ENCODE results near the gene USP5.
"Not testable (repeated sequence)": the region's sequence is repeated elsewhere in the genome, so short reads cannot be mapped to it uniquely, and the experiment has no call there.

Gene USP5

DNA sequence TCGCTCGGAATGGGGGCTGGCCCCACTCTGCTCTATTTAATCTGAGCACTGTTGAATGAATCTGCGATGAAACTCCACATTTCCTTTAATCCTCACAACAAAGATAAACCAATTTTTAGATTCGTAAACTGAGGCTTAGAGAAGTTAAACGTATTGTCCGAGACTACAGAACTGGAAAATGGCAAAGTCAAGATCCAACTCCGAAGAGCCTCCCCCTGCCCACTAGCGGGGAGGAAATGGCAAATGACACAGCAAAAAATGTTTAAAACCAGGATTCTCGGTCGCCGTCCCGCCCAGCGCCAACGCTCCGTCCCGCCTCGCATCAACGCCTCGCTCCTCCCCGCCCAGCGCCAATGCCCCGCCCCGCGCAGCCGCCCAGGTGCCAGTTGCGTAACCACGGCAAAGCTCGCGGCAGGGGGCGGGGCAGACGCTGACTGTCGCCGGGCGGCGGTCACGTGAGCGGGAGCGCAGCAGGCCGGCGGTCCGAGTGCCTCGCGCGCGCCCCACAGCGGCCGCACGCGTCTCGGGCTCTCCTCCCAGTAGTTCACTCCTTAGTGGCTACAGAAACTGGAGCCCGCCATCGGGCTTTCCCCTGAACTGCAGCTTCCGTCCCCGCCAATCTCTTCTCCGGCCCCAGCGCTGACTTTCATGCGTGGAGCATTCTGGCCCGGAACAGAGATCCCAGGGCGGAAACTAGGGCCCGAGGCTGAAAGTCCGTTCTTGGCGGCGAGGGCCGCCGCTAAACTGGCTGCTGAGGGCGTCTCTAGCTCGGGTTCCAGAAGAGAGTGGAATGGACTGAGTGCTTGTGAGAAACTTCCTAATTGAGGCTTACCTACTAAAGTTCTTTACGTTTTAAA lies 39.1 kb downstream of the USP5 start:
- Histone ChIP-seq H3K27me3 (ENCODE audit: control insufficient read depth, insufficient read depth, low read length) (no peaks in the 10 kb centered on the region), H3K4me3 (ENCODE audit: low read depth, low read length) (peak overlapping the region; percentile 62), H2AFZ (peak overlapping the region; percentile 96), H3K4me2 (ENCODE audit: low read length) (peak overlapping the region; percentile 78), H3K79me2 (no peaks in the 10 kb centered on the region), H3K36me3 (ENCODE audit: control insufficient read depth, insufficient read depth, low read length) (no peaks in the 10 kb centered on the region), H3K9ac (no peak overlapping the region), H3K27ac (peak overlapping the region; percentile 81), H3K9me3 (ENCODE audit: control insufficient read depth, low read length) (no peaks in the 10 kb centered on the region), H3K4me1 (peaks cover 6% of the 10 kb centered on the region)
- TF ChIP-seq, protein P1, sequence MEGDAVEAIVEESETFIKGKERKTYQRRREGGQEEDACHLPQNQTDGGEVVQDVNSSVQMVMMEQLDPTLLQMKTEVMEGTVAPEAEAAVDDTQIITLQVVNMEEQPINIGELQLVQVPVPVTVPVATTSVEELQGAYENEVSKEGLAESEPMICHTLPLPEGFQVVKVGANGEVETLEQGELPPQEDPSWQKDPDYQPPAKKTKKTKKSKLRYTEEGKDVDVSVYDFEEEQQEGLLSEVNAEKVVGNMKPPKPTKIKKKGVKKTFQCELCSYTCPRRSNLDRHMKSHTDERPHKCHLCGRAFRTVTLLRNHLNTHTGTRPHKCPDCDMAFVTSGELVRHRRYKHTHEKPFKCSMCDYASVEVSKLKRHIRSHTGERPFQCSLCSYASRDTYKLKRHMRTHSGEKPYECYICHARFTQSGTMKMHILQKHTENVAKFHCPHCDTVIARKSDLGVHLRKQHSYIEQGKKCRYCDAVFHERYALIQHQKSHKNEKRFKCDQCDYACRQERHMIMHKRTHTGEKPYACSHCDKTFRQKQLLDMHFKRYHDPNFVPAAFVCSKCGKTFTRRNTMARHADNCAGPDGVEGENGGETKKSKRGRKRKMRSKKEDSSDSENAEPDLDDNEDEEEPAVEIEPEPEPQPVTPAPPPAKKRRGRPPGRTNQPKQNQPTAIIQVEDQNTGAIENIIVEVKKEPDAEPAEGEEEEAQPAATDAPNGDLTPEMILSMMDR (IDR thresholded peaks at IDR 0.05), result peak; percentile 95

GRCh38 chr12:6891646-6892001 lies 39.7 kb downstream of the USP5 start:
- peak overlapping the region; percentile 59 for H3K4me3 ChIP-seq (ENCODE audit: low read depth, low read length)
- H3K36me3 ChIP-seq (ENCODE audit: control insufficient read depth, insufficient read depth, low read length), result no peaks in the 10 kb centered on the region
- H3K4me2 ChIP-seq (ENCODE audit: low read length), result peak overlapping the region; percentile 74
- H3K27ac ChIP-seq, result peak overlapping the region; percentile 81
- H2AFZ ChIP-seq, result peak overlapping the region; percentile 96
- peaks cover 6% of the 10 kb centered on the region for H3K4me1 ChIP-seq
- H3K9me3 ChIP-seq (ENCODE audit: control insufficient read depth, low read length), result no peaks in the 10 kb centered on the region
- H3K79me2 ChIP-seq, result no peaks in the 10 kb centered on the region
- H3K27me3 ChIP-seq (ENCODE audit: control insufficient read depth, insufficient read depth, low read length), result no peaks in the 10 kb centered on the region
- H3K9ac ChIP-seq, result no peak overlapping the region
- TF ChIP-seq, protein P1 (IDR thresholded peaks at IDR 0.05), result no peak

DNA sequence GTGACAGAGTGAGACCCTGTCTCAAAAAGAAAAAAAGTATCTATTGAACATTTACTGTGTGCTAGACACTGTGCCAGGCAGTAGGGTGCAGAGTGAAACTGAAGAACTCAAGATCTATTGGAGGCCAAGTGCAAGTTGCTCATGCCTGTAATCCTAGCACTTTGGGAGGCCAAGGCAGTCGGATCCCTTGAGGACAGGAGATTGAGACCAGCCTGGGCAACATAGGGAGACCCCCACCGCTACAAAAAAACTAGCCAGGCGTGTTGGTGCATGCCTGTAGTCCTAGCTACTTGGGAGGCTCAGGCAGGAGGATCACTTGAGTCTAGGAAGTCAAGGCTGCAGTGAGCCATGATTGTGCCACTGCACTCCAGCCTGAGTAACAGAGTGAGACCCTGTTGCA lies 40.7 kb downstream of the USP5 start:
- not testable (repeated sequence) for H3K27ac ChIP-seq; H3K27me3 ChIP-seq (ENCODE audit: control insufficient read depth, insufficient read depth, low read length); H3K9ac ChIP-seq; H3K79me2 ChIP-seq; H3K9me3 ChIP-seq (ENCODE audit: control insufficient read depth, low read length); H3K4me3 ChIP-seq (ENCODE audit: low read depth, low read length); H2AFZ ChIP-seq; H3K36me3 ChIP-seq (ENCODE audit: control insufficient read depth, insufficient read depth, low read length); H3K4me1 ChIP-seq; H3K4me2 ChIP-seq (ENCODE audit: low read length)

DNA sequence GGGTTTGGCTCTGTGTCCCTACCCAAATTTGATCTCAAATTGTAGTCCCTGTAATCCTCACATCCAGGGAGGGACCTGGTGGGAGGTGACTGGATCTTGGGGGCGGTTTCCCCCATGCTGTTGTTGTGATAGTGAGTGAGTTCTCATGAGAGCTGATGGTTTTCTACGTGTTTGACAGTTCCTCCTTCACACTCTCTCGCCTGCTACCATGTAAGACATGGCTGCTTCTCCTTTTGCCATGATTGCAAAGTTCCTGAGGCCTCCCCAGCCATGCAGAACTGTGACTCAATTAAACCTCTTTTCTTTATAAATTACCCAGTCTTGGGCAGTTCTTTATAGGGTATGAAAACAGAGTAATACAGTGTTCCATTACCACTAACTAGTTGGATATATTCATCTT lies 42.4 kb downstream of the USP5 start:
- TF ChIP-seq, protein P1 (IDR thresholded peaks at IDR 0.05), result no peak
- Histone ChIP-seq H3K27me3 (ENCODE audit: control insufficient read depth, insufficient read depth, low read length) (no peaks in the 10 kb centered on the region), H3K27ac (no peak overlapping the region), H3K4me2 (ENCODE audit: low read length) (no peak overlapping the region), H3K36me3 (ENCODE audit: control insufficient read depth, insufficient read depth, low read length) (no peaks in the 10 kb centered on the region), H3K79me2 (no peaks in the 10 kb centered on the region), H3K9me3 (ENCODE audit: control insufficient read depth, low read length) (no peaks in the 10 kb centered on the region), H2AFZ (no peak overlapping the region), H3K4me1 (peaks cover 6% of the 10 kb centered on the region), H3K9ac (no peak overlapping the region), H3K4me3 (ENCODE audit: low read depth, low read length) (no peak overlapping the region)

DNA sequence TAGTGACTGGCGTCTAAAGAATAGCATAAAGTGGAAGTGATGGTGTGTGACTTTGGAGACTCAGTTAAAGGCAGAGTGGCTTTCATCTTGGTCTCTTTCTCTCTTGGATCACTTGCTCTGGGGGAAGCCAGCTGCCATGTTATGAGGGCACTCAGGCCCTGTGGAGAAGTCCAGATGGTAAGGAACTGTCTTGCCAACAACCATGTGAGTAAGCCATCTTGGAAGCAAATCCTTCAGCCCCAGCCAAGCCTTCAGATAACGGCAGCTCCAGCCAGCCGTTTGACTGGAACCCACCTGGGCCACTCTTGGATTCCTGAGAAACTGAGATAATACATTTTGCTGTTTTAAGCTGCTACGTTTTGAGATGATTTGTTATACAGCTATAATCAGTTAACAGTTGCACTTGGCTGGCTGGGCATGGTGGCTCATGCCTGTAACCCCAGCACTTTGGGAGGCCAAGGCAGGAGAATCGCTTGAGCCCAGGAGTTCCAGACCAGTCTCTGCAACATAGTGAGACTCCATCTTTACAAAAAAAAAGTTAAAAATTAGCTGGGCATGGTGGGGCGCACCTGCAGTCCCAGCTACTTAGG lies 45.0 kb downstream of the USP5 start:
- Histone ChIP-seq H3K79me2 (no peaks in the 10 kb centered on the region), H3K4me3 (ENCODE audit: low read depth, low read length) (no peak overlapping the region), H3K9me3 (ENCODE audit: control insufficient read depth, low read length) (no peaks in the 10 kb centered on the region), H3K27ac (no peak overlapping the region), H2AFZ (no peak overlapping the region), H3K4me2 (ENCODE audit: low read length) (no peak overlapping the region), H3K4me1 (no peaks in the 10 kb centered on the region), H3K36me3 (ENCODE audit: control insufficient read depth, insufficient read depth, low read length) (no peaks in the 10 kb centered on the region), H3K27me3 (ENCODE audit: control insufficient read depth, insufficient read depth, low read length) (no peaks in the 10 kb centered on the region), H3K9ac (no peak overlapping the region)
- TF ChIP-seq, protein P1 (IDR thresholded peaks at IDR 0.05), result no peak

Measured in parathyroid adenoma (tissue), 2 donors.